Breast epithelium (tissue), 3 donors: Measurements from ENCODE around the gene SIAH3.

Experiments used
- POLR2A ChIP-seq: fragments of 450-650 bp; IDR thresholded peaks from one replicate; pipeline ENCODE4 v1.6.1; 2016; ENCODE audit warnings: antibody characterized with exemption, mild to moderate bottlenecking, moderate library complexity
- POLR2AphosphoS5 ChIP-seq, 3 donors: sonication (generic); formaldehyde crosslinking; IDR thresholded peaks; one replicate each; pipeline ENCODE4 v1.6.1; 2017; ENCODE audit warnings: antibody characterized with exemption in 3 of 3
- TF ChIP-seq, protein P1 (sequence below), 3 donors: fragments of 450-650 bp; IDR thresholded peaks; one replicate each; pipeline ENCODE4 v1.5.1; 2016 to 2017; ENCODE audit warnings: antibody characterized with exemption in 3 of 3, mild to moderate bottlenecking in 3 of 3, moderate library complexity in 3 of 3

DNA sequence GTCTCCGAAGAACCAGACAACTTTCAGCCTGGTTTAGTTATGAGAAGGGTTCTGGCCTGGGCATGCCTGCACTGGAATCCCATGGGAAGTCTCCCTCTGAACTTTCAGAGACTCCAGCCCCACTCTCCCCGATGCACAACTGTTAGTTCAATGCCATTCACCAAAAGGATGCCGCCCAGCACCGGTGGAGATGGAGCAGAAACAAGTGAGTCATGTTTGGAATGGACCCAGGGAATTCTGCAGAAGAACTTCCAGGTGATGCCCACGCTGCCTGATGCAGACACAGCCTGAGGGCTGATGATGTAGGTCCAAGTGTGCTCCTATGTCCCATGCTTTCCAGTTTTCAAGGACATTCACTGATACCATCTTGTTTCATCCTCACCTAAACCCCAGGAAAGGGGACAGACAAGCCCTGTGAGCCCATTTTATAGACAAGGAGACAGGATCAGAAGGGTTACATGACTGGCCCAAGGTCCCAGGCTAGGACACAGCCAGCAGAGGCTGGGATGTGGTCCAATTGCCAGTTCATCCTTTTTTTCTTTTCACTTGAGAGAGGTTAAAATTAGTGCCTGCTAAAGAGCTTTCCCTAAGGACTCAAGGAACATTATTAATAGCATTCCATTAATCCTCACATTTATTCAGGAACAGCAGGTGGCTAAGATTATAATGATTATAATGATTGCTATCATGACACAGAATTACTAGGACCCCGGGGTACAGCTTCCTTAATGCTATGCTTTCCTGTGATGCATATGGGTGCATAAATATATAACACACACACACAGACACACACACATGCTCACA is 39.5 kb downstream of the SIAH3 start:
- TF ChIP-seq, protein P1, sequence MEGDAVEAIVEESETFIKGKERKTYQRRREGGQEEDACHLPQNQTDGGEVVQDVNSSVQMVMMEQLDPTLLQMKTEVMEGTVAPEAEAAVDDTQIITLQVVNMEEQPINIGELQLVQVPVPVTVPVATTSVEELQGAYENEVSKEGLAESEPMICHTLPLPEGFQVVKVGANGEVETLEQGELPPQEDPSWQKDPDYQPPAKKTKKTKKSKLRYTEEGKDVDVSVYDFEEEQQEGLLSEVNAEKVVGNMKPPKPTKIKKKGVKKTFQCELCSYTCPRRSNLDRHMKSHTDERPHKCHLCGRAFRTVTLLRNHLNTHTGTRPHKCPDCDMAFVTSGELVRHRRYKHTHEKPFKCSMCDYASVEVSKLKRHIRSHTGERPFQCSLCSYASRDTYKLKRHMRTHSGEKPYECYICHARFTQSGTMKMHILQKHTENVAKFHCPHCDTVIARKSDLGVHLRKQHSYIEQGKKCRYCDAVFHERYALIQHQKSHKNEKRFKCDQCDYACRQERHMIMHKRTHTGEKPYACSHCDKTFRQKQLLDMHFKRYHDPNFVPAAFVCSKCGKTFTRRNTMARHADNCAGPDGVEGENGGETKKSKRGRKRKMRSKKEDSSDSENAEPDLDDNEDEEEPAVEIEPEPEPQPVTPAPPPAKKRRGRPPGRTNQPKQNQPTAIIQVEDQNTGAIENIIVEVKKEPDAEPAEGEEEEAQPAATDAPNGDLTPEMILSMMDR (IDR thresholded peaks at IDR 0.05): no peak
- TF ChIP-seq POLR2A (no peak), POLR2AphosphoS5 (IDR thresholded peaks at IDR 0.05) (no peak)
